ENCODE measurements around the gene S100A8. TPM values are rescaled to one million over a fixed set of nuclear protein-coding genes. Genes with fewer than 3 reads are reported as not detected.
A peak's percentile ranks its signal among the peaks of the same experiment; 100 is the strongest.
"Not testable (repeated sequence)": the region's sequence is repeated elsewhere in the genome, so short reads cannot be mapped to it uniquely, and the experiment has no call there.

S100A8 gene
- total RNA-seq, 1 donor from 2014 or later = 31.6 TPM

GRCh38 chr1:153417136-153417888 lies 26.4 kb upstream of the S100A8 start:
- peak; percentile 13 for DNase-seq (ENCODE audit: low spot score)

- peak; percentile 12 for DNase-seq (ENCODE audit: low spot score)
Measured at GRCh38 chr1:153415850-153416570, 25.1 kb upstream of the S100A8 start, which contains the start of gene S100A7A. S100A7A (plus strand) TSS chr1:153416520; CDS start chr1:153418083, 1,563 bp downstream.

GRCh38 chr1:153413961-153414360 lies 23.1 kb upstream of the S100A8 start:
- not testable (repeated sequence) for DNase-seq (ENCODE audit: low spot score)

GRCh38 chr1:153407274-153407673 lies 16.4 kb upstream of the S100A8 start:
- not testable (repeated sequence) for DNase-seq (ENCODE audit: low spot score)

- not testable (repeated sequence) for DNase-seq (ENCODE audit: low spot score)
Measured at GRCh38 chr1:153405825-153406599, 15.1 kb upstream of the S100A8 start.

GRCh38 chr1:153404768-153405167 lies 13.9 kb upstream of the S100A8 start:
- no peak for DNase-seq (ENCODE audit: low spot score)

- no peak for DNase-seq (ENCODE audit: low spot score)
Measured at GRCh38 chr1:153404086-153404635, 13.3 kb upstream of the S100A8 start.

- DNase-seq (ENCODE audit: low spot score) = no peak
Measured at GRCh38 chr1:153403421-153404085, 12.7 kb upstream of the S100A8 start.

GRCh38 chr1:153402226-153402625 lies 11.4 kb upstream of the S100A8 start:
- DNase-seq (ENCODE audit: low spot score) = no peak

- no peak for DNase-seq (ENCODE audit: low spot score)
Measured at GRCh38 chr1:153401461-153401860, 10.6 kb upstream of the S100A8 start.

- no peak for DNase-seq (ENCODE audit: low spot score)
Measured at GRCh38 chr1:153400244-153400643, 9.4 kb upstream of the S100A8 start.

- no peak for DNase-seq (ENCODE audit: low spot score)
Measured at GRCh38 chr1:153399401-153400055, 8.7 kb upstream of the S100A8 start.

- DNase-seq (ENCODE audit: low spot score) = no peak
Measured at GRCh38 chr1:153397924-153398651, 7.2 kb upstream of the S100A8 start.

- no peak for DNase-seq (ENCODE audit: low spot score)
Measured at GRCh38 chr1:153397051-153397923, 6.4 kb upstream of the S100A8 start.

- DNase-seq (ENCODE audit: low spot score) = no peak
Measured at GRCh38 chr1:153396461-153396860, 5.6 kb upstream of the S100A8 start.

- no peak for DNase-seq (ENCODE audit: low spot score)
Measured at GRCh38 chr1:153395776-153396175, 4.9 kb upstream of the S100A8 start.

- no peak for DNase-seq (ENCODE audit: low spot score)
Measured at GRCh38 chr1:153395136-153395685, 4.3 kb upstream of the S100A8 start.

GRCh38 chr1:153394391-153394790 lies 3.5 kb upstream of the S100A8 start:
- DNase-seq (ENCODE audit: low spot score) = no peak

GRCh38 chr1:153393926-153394325 lies 3.1 kb upstream of the S100A8 start:
- DNase-seq (ENCODE audit: low spot score) = no peak
